Endothelial cell of umbilical vein (primary cell): ENCODE data around the gene DTNA. TPM values are rescaled to one million over a fixed set of nuclear protein-coding genes. Genes with fewer than 3 reads are reported as not detected.

Experiments used
- BruUV-seq: library from RNA; stranded (reverse); fragments of 400-500 nt; replicated peaks from 2 replicates; lab custom pipeline; 2021; lab: Mats Ljungman, UMichigan
- CTCF ChIA-PET: fragments of 300-600, 350-600 bp; sonication (Branson Sonifier 250); formaldehyde crosslinking; loops from one replicate; lab custom pipeline; 2021; ENCODE audit warnings: antibody characterized with exemption, inconsistent platforms; lab: Charles Lee
- POLR2A ChIA-PET: fragments of 300-600, 350-600 bp; sonication (Branson Sonifier 250); formaldehyde crosslinking; loops from one replicate; lab custom pipeline; 2021; ENCODE audit warnings: antibody characterized with exemption, inconsistent platforms; lab: Charles Lee
- DNase-seq: peaks from one replicate; pipeline ENCODE4 v3.0.0-alpha.2; 2011; ENCODE audit warnings: low read depth, low spot score
- FAIRE-seq: peaks from 2 replicates; lab custom pipeline; 2011; peaks lifted over from hg19 to GRCh38; lab: Jason Lieb, UNC
- H2AFZ ChIP-seq: 2 replicates; pipeline ENCODE4 v1.6.0; 2012; ENCODE audit warnings: low read depth, low read length, control low read depth, inconsistent platforms
- H3K27ac ChIP-seq: 2 replicates; pipeline ENCODE4 v1.5.1; 2011; ENCODE audit warnings: low read depth, mild to moderate bottlenecking, control low read depth, low read length, moderate library complexity; ENCODE audit not compliant: insufficient read depth
- H3K27me3 ChIP-seq, 2 experiments: 2 replicates each; pipeline versions ENCODE4 v1.6.0 to v1.6.1; 2011; ENCODE audit warnings: low read length in 2 of 2, mixed read lengths in 1 of 2; ENCODE audit not compliant: control insufficient read depth in 2 of 2, insufficient read depth in 2 of 2
- H3K36me3 ChIP-seq, 2 experiments: 2 replicates in 1 of 2; 3 replicates in 1 of 2; pipeline ENCODE4 v1.5.1; 2011; ENCODE audit warnings: low read length in 2 of 2, mild to moderate bottlenecking in 1 of 2, moderate library complexity in 1 of 2; ENCODE audit not compliant: control insufficient read depth in 2 of 2, insufficient read depth in 2 of 2; ENCODE audit errors: extremely low read depth in 1 of 2
- H3K4me1 ChIP-seq: 3 replicates; pipeline ENCODE4 v1.5.1; 2011; ENCODE audit warnings: mild to moderate bottlenecking, low read length; ENCODE audit not compliant: control insufficient read depth, insufficient read depth; ENCODE audit errors: extremely low read depth
- H3K4me2 ChIP-seq: 2 replicates; pipeline ENCODE4 v1.6.1; 2011; ENCODE audit warnings: low read length, control low read depth, mixed read lengths; ENCODE audit not compliant: insufficient read depth
- H3K4me3 ChIP-seq, 3 experiments: fragments of 200-600 bp in 1 of 3; sonication (generic), shearing (Covaris generic) in 1 of 3; replicated peaks in 1 of 3; 2 replicates each; pipeline ENCODE4 v1.5.1; 2011 to 2016; ENCODE audit warnings: control low read depth in 3 of 3, low read length in 3 of 3, mild to moderate bottlenecking in 2 of 3, inconsistent platforms in 1 of 3, low read depth in 1 of 3, moderate library complexity in 1 of 3; ENCODE audit not compliant: insufficient read depth in 1 of 3
- H3K79me2 ChIP-seq: 2 replicates; pipeline ENCODE4 v1.6.0; 2012; ENCODE audit warnings: low read length, inconsistent platforms; ENCODE audit not compliant: control insufficient read depth, insufficient read depth
- H3K9ac ChIP-seq: replicated peaks from 2 replicates; pipeline ENCODE3; 2011; ENCODE audit warnings: low read length, control low read depth; ENCODE audit not compliant: insufficient read depth; ENCODE audit errors: extremely low read depth
- H3K9me1 ChIP-seq: replicated peaks from 3 replicates; pipeline ENCODE4 v1.6.0; 2011; ENCODE audit warnings: mild to moderate bottlenecking, low read length; ENCODE audit not compliant: control insufficient read depth, insufficient read depth; ENCODE audit errors: extremely low read depth
- H3K9me3 ChIP-seq: replicated peaks from 2 replicates; pipeline ENCODE4 v1.5.1; 2012; ENCODE audit warnings: low read length, inconsistent platforms; ENCODE audit not compliant: control insufficient read depth, insufficient read depth
- H4K20me1 ChIP-seq: replicated peaks from 2 replicates; pipeline ENCODE3; 2011; ENCODE audit warnings: mild to moderate bottlenecking, low read length; ENCODE audit not compliant: control insufficient read depth, insufficient read depth; ENCODE audit errors: extremely low read depth
- CTCF ChIP-seq, 2 donors: IDR thresholded peaks; 1 replicate in 1 of 2; 2 replicates in 1 of 2; pipeline ENCODE4 v1.5.1; 2011; ENCODE audit warnings: low read length in 2 of 2, mild to moderate bottlenecking in 2 of 2, moderate library complexity in 2 of 2, control low read depth in 1 of 2, inconsistent platforms in 1 of 2, low read depth in 1 of 2; ENCODE audit not compliant: insufficient read depth in 1 of 2; ENCODE audit errors: extremely low read depth in 1 of 2
- EZH2 ChIP-seq: IDR thresholded peaks from 2 replicates; pipeline ENCODE4 v1.6.1; 2012; ENCODE audit warnings: borderline replicate concordance, low read depth, mild to moderate bottlenecking, moderate library complexity, low read length, inconsistent platforms; ENCODE audit not compliant: severe bottlenecking
- FOS ChIP-seq: IDR thresholded peaks from 2 replicates; pipeline ENCODE4 v1.6.1; 2011; ENCODE audit warnings: mild to moderate bottlenecking, low read length, moderate library complexity, borderline replicate concordance; ENCODE audit not compliant: insufficient read depth
- GATA2 ChIP-seq: IDR thresholded peaks from 2 replicates; pipeline ENCODE4 v1.7.0; 2011; ENCODE audit warnings: low read depth, mild to moderate bottlenecking, moderate library complexity, mixed read lengths, low read length; ENCODE audit not compliant: insufficient read length, insufficient read depth
- JUN ChIP-seq: IDR thresholded peaks from 2 replicates; pipeline ENCODE4 v1.6.1; 2011; ENCODE audit warnings: borderline replicate concordance, low read depth; ENCODE audit not compliant: insufficient read length, insufficient read depth
- MAX ChIP-seq: IDR thresholded peaks from 2 replicates; pipeline ENCODE4 v1.6.1; 2011; ENCODE audit not compliant: insufficient read depth, insufficient read length
- MYC ChIP-seq: IDR thresholded peaks from one replicate; pipeline ENCODE4 v1.6.1; 2011; ENCODE audit warnings: mild to moderate bottlenecking, low read depth, low read length
- POLR2A ChIP-seq: IDR thresholded peaks from 2 replicates; pipeline ENCODE4 v1.6.1; 2012; ENCODE audit warnings: low read depth, mild to moderate bottlenecking, control low read depth, low read length
- POLR2AphosphoS5 ChIP-seq: IDR thresholded peaks from 2 replicates; pipeline ENCODE4 v1.6.1; 2012; ENCODE audit warnings: low read depth, mild to moderate bottlenecking, control low read depth, low read length, moderate library complexity; ENCODE audit not compliant: insufficient read depth
- dilution Hi-C: fragments of 300-500 bp; cut with MboI; formaldehyde crosslinking; loops from one replicate; pipeline ENCODE4 v1.15.0; 2019; ENCODE audit warnings: low sequenced_read_pairs; ENCODE audit not compliant: extremely low pct_ligation_motif_present
- intact Hi-C: fragments of 100-400 bp; cut with micrococcal nuclease; formaldehyde crosslinking; loops from one replicate; pipeline ENCODE4 v1.10.0; 2022
- polyA plus RNA-seq, 4 experiments: library from polyadenylated mRNA; depleted of rRNA in 3 of 4; stranded (reverse) in 3 of 4; unstranded in 1 of 4; fragments of >200 nt; gene quantifications; 2 replicates each; pipeline versions ENCODE4 v1.2.1 to v1.2.3, GENCODE V29; 2011 to 2012; ENCODE audit warnings: missing spikeins in 1 of 4
- total RNA-seq: library from RNA; stranded (reverse); gene quantifications from 2 replicates; pipeline ENCODE4 v1.2.3, GENCODE V29; 2021

Gene DTNA
- total and polyA plus RNA-seq, 2 donors (not counting 3 experiments of a cell fraction or from before 2014, with no cell fraction given) = 6.6 to 15.3 TPM

- POLR2A ChIA-PET = no interaction called here
- intact Hi-C loops = no loop called here
- Histone ChIP-seq H3K27ac (no peak overlapping the region), H3K27me3 (no peaks in the 10 kb centered on the region), H3K79me2 (no peaks in the 10 kb centered on the region), H3K4me1 (no peaks in the 10 kb centered on the region), H3K9me1 (no peaks in the 10 kb centered on the region), H4K20me1 (no peaks in the 10 kb centered on the region), H3K9me3 (no peaks in the 10 kb centered on the region), H3K36me3 (no peaks in the 10 kb centered on the region), H3K4me3 (no peak overlapping the region), H3K9ac (no peak overlapping the region), H3K4me2 (no peak overlapping the region), H2AFZ (no peak overlapping the region)
- CTCF ChIA-PET = no interaction called here
- no peak for DNase-seq
- TF ChIP-seq GATA2 = no peak
- no peak for FAIRE-seq
- no TSS peak for BruUV-seq
- dilution Hi-C loops = no loop called here
These were observed 90.3 kb downstream of the DTNA start for GRCh38 chr18:34800381-34800780.

- Histone ChIP-seq H3K9me1 (no peaks in the 10 kb centered on the region), H3K9me3 (no peaks in the 10 kb centered on the region), H3K36me3 (no peaks in the 10 kb centered on the region), H3K4me1 (no peaks in the 10 kb centered on the region), H3K27me3 (no peaks in the 10 kb centered on the region), H3K79me2 (no peaks in the 10 kb centered on the region), H3K4me2 (no peak overlapping the region), H3K27ac (no peak overlapping the region), H2AFZ (no peak overlapping the region), H4K20me1 (no peaks in the 10 kb centered on the region), H3K9ac (no peak overlapping the region), H3K4me3 (no peak overlapping the region)
- CTCF ChIA-PET = no interaction called here
- intact Hi-C loops (no loop called here), dilution Hi-C loops (no loop called here)
- POLR2A ChIA-PET = no interaction called here
- DNase-seq = no peak
- BruUV-seq = no TSS peak
- no peak for FAIRE-seq
- TF ChIP-seq MYC (no peak), EZH2 (no peak), MAX (no peak), FOS (no peak), GATA2 (no peak), POLR2A (no peak), JUN (no peak), CTCF (IDR thresholded peaks at IDR 0.05; ENCODE audit: extremely low read depth in 1 of 2, insufficient read depth in 1 of 2, low read depth in 1 of 2, low read length in 2 of 2) (no peak), POLR2AphosphoS5 (no peak)
These were observed 91.7 kb downstream of the DTNA start for GRCh38 chr18:34801774-34802173.
